GM21515 (cell line): ENCODE data around the gene C17orf100.

Experiments used
- ATAC-seq: cut with Tn5 transposase; IDR thresholded peaks from one replicate; pipeline ENCODE4 v1.9.1; 2021; ENCODE audit not compliant: unreplicated experiment

C17orf100 gene

GRCh38 chr17:6668219-6668618 lies 16.7 kb downstream of the C17orf100 start:
- ATAC-seq, result no peak

DNA sequence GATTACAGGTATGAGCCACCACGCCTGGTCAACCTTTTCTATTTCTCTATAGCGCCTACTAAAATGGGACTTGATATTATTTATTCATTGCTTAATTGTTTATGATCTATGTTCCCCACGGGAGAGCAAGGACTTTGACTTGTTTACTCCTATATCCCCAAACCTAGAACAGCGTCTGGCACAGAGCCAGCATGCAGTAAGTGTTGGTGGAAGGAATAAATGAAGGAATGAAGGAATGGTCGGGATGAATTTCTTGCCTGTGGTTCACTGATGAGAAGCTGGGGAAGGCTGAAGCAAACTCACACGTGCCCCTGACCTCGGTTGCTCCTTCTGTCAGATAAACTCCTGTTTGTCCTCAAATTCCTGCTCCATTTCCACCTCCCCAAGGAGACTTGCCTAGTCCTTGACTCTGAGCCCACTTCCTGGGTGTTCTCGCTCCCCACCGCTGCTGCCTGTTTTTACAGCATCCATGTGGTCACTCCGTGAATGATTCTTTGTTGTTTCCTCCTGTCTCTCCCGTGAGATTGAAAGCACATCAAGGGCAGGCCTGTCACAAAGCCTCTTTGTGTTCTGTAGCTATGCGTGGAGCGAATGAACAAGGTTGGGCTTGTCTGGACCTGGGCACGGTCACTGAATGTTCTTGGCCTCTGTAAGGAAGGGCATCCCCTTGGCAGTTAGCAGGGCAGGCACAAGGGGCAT lies 17.3 kb downstream of the C17orf100 start:
- no peak for ATAC-seq

- no peak for ATAC-seq
Observed at GRCh38 chr17:6669479-6670212, 18.1 kb downstream of the C17orf100 start.

GRCh38 chr17:6670571-6670970 lies 19.0 kb downstream of the C17orf100 start:
- no peak for ATAC-seq

GRCh38 chr17:6670999-6671398 lies 19.4 kb downstream of the C17orf100 start:
- ATAC-seq, result no peak

DNA sequence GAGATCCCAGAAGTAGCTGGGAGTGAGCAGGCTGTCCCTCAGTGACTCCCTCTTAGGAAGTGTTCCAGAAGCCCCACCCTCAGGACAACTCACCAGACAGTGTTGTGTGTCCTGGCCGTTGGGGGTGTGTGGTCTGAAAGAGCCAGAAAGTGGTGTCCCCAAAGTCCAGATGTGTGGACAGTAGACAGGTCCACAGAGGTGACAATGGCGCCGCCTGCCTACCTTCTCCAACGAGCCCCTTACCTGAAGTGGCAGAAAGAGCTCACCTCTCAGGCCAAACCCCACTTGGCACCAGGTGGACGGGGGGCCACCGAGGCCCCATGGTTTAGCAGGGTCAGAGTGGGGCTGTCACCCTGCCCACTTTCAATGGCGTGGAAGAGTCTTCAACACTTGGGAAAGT lies 19.9 kb downstream of the C17orf100 start:
- no peak for ATAC-seq

- ATAC-seq, result no peak
Observed at GRCh38 chr17:6674586-6674985, 23.0 kb downstream of the C17orf100 start.

- no peak for ATAC-seq
Observed at GRCh38 chr17:6675201-6675825, 23.8 kb downstream of the C17orf100 start.

DNA sequence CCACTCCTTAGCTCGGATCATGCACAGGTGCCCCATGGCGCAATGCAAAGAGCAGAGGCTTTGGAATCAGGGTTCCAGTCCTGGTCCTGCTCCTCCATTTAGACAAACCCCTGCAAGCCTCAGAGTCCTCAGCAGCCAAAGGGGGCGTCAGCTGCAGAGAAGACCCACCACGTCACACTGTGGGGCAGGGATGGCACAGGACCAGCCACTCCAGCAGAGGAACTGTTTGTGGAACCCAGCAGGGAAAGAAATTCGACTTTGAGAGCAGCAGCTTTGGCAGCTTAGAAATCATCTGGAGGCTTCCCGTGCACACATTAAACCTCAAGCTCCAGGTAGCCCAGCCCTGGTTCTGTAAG lies 25.2 kb downstream of the C17orf100 start:
- no peak for ATAC-seq

GRCh38 chr17:6677158-6677831 lies 25.7 kb downstream of the C17orf100 start:
- ATAC-seq, result no peak

DNA sequence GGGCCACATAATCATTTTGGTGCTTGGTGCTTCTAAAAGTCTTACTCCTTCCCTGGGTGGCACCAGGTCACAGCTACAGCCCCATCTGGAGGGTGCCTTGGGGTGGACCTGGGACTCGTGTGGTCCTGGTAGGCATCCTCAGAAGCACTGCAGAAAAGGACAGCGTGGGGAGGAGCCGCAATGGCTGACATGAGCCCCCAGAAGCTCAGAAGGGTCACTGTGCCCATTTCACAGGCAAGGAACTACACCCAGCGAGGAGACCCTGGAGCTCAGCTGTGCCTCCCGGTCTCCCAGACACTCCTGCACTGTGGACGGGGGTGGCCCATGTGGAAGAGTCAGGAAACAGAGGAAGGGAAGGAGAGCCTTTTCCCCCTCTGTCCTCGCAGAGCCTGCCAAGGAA lies 26.4 kb downstream of the C17orf100 start:
- ATAC-seq, result no peak

DNA sequence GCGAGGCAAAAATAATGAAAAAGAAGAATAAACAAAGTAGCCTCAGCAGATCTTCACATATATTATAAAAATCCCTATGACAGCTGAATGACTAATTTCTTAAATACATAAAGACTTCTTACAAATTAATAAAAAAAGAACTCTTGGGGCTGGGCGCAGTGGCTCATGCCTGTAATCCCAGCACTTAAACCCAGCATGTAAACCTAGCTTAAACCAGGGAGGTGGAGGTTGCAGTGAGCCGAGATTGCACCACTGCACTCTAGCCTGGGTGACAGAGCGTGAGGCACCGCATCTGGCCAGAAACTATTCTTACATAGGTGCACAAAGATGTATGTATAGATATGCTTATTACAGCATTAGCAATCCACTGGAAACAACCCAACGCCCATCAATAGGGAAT lies 27.7 kb downstream of the C17orf100 start:
- ATAC-seq, result no peak

DNA sequence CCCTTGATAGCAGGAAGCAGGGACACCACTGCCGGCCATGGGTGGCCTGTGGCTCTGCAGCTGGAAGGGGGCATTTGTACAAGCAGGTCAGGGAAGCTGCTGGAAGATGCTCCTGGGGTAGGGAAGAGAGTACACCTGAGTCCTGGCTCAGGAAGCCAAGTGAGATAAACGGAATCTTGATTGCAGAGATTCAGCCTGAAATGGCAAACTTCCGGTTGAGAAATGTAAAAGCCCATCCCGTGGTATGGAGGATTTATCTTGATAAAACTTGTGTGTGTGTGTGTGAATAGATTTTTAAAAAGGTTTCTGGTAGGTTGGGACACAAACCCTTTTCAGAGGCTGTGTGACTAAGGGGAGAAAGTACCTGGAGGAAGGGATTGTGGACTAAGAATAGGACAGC lies 29.6 kb downstream of the C17orf100 start:
- ATAC-seq, result no peak

DNA sequence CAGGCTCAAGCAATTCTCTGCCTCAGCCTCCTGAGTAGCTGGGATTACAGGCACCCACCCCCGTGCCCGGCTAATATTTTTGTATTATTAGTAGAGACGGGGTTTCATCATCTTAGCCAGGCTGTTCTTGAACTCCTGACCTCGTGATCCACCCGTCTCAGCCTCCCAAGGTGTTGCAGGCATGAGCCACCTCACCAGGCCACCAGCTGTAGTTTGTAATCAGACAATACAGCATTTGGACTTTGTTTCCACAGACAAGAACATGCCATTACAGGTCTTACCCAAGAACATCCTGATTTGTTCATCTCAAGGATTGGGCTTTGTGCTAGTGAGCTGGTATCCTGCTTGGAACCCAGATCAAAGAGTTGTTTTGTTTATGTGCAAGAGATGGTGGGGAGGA lies 30.1 kb downstream of the C17orf100 start:
- ATAC-seq, result no peak

DNA sequence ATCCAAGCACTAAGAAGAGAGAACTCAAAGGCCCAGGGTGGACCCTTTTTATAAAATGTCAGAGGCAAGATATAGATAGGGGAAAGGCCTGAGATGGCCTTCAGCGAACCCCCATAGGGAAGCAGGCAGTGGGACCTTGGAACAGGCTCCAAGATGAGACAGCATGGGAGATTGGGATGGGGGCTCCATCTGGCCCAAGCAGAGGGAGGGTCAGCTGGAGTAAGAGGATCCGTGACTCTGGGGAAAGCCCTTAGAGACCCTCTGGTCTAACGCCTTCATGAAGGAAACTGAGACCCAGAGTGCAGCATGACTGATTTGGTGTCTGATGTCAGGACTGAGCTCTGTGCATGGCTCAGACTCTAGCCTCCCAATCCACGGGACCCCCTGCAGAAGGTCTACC lies 30.8 kb downstream of the C17orf100 start:
- no peak for ATAC-seq

DNA sequence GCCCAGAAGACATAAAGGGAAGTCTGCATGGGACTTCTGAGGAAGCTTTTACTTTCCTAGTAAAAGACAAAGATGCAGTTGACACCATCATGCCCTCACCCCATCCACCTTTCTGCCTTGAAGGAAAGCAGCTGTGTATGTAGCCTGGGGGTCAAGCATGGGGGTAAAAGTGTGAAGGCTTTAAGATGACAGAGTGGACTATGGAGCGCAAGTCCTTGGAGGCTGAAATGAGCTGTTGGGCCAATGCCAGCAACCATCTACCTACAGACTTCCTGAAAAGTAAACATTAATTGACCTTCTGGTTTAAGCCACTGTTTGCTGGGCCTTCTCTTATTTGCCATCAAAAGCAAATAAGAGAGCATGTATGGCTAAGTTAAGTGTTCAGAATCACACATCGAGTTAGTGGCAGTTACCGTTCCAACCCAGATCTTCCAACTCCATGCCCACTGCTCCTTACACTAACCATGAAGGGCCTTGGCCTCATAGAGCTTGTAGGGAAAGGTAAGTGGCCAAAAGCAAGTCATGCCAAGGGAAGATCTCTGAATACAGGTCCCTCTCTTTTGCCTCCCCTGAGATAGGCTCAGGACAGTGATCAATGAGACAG lies 31.6 kb downstream of the C17orf100 start:
- ATAC-seq, result no peak

DNA sequence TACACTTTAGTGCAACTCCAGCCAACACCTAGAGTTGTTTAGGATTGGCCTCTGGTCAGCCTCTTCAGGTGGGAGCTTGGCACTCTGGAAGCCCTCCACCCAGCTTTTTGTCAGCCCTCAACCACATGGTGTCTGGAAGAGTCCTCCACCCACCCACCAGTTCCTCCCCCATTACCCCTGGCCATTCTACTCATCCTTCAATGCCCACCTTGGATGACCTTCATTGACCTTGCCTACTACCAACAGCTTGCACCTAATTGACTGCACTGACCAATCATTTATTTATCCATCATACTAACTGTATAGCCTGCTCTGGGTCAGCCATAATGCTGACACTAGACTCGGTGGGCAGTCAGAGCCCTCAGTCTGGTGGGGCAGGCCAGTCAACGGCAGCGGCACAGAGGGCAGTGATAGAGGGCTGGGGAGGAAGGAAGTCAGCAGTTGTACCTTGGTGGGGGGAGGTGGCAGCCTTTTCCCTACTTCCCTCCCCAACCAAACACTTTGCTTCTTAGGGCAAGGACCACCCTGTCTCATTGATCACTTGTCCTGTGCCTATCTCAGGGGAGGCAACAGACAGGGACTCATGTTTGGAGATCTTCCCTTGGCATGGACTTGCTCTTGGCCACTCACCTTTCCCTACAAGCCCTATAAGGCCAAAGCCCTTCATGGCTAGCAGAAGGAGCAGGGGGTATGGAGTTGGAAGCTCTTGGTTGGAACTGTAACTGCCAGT lies 32.3 kb downstream of the C17orf100 start:
- no peak for ATAC-seq

GRCh38 chr17:6684460-6684783 lies 32.9 kb downstream of the C17orf100 start:
- ATAC-seq, result no peak

DNA sequence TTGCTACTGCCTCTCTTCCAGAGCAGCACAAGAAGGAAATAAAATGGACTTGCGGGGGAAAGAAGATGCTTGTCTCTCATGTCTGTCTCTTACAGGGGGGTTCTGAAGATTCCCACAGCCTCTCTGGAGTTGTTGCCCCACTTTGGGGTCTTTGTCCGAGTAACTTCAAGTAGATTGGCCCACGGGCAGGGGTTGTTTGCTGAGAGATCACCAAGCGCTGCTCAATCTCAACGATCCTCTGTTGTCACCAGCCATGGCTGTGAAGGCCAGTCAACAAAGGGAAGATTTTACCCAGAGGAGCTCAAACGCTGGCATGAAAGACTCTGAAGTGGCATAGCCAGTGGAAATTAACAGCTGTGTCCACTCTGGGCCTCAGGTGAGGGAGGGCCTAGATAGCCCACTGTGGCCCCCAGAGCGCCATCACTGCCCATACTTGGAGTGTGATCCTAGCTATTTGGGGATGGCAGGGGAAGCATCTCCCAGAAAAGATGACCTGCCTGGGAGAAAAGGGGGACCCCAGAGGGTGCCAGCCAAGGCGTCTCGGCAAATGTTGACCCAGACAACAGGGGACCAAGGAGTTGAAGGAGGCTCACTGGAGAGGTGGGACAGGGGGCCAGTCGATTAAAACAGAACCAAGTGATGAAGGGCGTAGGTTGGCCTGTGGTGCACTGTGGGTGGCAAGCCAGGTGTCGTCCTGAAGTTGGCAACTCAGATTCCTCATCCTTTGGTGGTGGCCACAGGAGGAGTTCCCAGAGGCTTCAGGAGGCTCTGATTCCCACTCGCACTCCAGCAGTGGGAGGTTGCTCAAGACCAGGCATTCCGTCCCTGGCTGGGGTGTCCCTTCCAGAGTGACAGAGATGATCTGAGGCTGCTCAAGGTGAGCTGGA lies 33.6 kb downstream of the C17orf100 start:
- no peak for ATAC-seq

DNA sequence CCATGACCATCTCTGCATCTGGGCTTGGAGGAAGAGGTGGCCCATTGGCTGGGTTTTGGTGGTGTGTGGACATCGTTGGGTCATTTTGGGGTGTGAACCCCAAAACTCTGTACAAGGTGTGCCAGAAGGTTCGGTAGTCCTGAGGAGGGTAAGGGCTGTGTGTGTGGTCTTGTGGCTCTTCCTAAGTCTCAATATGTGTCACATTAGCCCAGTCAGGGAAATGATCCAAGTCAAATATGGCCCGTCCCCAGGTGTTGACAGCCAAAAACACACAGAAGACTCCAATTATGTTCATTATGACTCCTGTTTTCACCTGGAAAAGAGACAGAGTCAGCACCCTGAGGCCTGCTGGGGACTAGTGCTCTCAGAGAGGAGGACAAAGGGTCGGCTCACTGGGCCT lies 34.5 kb downstream of the C17orf100 start:
- ATAC-seq, result no peak
